ENCODE measurements around the gene GNL1. TPM values are rescaled to one million over a fixed set of nuclear protein-coding genes. Genes with fewer than 3 reads are reported as not detected.

Gene GNL1
- total and polyA plus RNA-seq, 2 experiments from 2014 or later: 31.4 to 42.5 TPM

DNA sequence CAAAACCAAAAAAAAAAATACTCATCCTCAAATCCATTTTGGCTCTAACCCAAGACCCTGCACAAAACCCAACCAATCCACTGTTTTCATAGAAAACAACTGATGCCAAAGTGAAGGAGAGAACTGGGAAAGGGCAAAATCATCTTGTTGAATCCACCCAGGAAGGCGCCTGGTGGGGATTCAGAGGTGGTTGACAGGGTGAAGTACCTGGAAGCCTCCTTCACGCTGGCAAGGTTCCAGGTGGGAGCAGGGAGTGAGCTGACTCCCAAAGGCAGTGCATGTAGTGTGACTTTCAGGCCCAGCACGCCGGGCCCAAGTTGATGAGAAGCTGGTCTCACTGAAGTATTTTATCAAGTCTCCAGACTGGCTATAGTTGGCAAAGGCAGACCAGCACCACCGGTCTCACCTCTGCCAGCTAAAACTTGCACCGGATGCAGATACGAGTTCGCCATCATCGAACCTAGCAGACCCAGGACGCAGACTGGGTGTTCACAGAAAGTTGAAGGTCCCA, 44.2 kb upstream of the GNL1 start:
- Histone ChIP-seq H3F3A (replicated peaks; ENCODE audit: low read depth) (peaks cover 70% of the 10 kb centered on the region), H3K4me3 (no peak overlapping the region), H4K20me1 (replicated peaks; ENCODE audit: insufficient read depth) (peaks cover 22% of the 10 kb centered on the region), H3K4me1 (ENCODE audit: insufficient read depth) (no peaks in the 10 kb centered on the region), H2AFZ (no peak overlapping the region), H3K79me2 (replicated peaks; ENCODE audit: insufficient read depth) (no peaks in the 10 kb centered on the region), H3K9me2 (ENCODE audit: insufficient read depth) (no peaks in the 10 kb centered on the region), H3K27ac (ENCODE audit: low read depth) (0 out of 2 replicates have a peak overlapping the region, but pooled peaks have one; percentile 55), H3K36me3 (ENCODE audit: insufficient read depth) (peaks cover 37% of the 10 kb centered on the region), H3K4me2 (no peak overlapping the region), H3K27me3 (ENCODE audit: insufficient read depth) (no peaks in the 10 kb centered on the region)
- H3K27me3 Mint-ChIP-seq (ENCODE audit: insufficient read depth, low read depth, poor library complexity): peaks cover 10% of the 10 kb centered on the region
- no peak overlapping the region for H3K27ac Mint-ChIP-seq
- H3K4me3 Mint-ChIP-seq: no peak overlapping the region; the same call in 2 of the 3 replicates
- H3K4me1 Mint-ChIP-seq: no peaks in the 10 kb centered on the region; the same call in 2 of the 3 replicates
- ATAC-seq (no peak), DNase-seq (ENCODE audit: low spot score) (no peak)
- H3K36me3 Mint-ChIP-seq (ENCODE audit: low read depth): peaks cover 68% of the 10 kb centered on the region
- no peak for TF ChIP-seq ZNF114 (CRISPR knock-in tag; IDR thresholded peaks at IDR 0.05)
- TF ChIP-seq, protein P1, sequence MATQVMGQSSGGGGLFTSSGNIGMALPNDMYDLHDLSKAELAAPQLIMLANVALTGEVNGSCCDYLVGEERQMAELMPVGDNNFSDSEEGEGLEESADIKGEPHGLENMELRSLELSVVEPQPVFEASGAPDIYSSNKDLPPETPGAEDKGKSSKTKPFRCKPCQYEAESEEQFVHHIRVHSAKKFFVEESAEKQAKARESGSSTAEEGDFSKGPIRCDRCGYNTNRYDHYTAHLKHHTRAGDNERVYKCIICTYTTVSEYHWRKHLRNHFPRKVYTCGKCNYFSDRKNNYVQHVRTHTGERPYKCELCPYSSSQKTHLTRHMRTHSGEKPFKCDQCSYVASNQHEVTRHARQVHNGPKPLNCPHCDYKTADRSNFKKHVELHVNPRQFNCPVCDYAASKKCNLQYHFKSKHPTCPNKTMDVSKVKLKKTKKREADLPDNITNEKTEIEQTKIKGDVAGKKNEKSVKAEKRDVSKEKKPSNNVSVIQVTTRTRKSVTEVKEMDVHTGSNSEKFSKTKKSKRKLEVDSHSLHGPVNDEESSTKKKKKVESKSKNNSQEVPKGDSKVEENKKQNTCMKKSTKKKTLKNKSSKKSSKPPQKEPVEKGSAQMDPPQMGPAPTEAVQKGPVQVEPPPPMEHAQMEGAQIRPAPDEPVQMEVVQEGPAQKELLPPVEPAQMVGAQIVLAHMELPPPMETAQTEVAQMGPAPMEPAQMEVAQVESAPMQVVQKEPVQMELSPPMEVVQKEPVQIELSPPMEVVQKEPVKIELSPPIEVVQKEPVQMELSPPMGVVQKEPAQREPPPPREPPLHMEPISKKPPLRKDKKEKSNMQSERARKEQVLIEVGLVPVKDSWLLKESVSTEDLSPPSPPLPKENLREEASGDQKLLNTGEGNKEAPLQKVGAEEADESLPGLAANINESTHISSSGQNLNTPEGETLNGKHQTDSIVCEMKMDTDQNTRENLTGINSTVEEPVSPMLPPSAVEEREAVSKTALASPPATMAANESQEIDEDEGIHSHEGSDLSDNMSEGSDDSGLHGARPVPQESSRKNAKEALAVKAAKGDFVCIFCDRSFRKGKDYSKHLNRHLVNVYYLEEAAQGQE (IDR thresholded peaks at IDR 0.05; ENCODE audit: unreplicated experiment): no peak
- H3K9me3 Mint-ChIP-seq: no peaks in the 10 kb centered on the region

DNA sequence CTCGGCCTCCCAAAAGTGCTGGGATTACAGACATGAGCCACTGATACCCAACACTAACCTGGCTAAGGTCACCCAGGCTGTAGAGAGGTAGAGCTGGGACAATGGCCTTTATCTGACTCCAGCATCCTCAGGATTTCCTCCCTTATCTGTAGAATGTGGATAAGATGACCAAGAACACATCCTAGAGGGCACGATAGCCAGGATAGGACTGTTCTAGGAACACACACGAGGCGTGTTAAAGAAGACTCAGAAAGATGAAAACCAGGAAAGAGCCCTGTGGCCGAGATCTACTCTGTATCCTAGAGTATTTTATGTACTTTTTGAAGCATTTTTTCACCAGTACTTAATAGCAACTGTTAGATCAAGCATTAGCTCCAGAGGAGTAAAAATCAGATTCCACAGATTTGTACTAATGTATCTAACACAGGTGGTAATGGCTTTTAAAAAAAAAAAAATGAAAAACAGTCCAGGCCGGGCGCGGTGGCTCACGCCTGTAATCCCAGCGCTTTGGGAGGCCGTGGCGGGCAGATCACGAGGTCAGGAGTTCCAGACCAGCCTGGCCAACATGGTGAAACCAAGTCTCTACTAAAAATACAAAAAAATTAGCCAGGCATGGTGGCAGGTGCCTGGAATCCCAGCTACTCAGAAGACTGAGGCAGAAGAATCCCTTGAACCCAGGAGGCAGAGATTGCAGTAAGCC, 43.5 kb upstream of the GNL1 start:
- no peak for ATAC-seq
- peaks cover 30% of the 10 kb centered on the region for H3K36me3 ChIP-seq (ENCODE audit: insufficient read depth)
- TF ChIP-seq CREB1 (CRISPR knock-in tag; IDR thresholded peaks at IDR 0.05; ENCODE audit: low read depth): no peak
- TF ChIP-seq POLR2AphosphoS5 (IDR thresholded peaks at IDR 0.05; ENCODE audit: low read depth): 0 out of 2 replicates have a peak, but pooled peaks have one; percentile 16
- TF ChIP-seq NANOG (IDR thresholded peaks at IDR 0.05; ENCODE audit: borderline replicate concordance): no peak
- TF ChIP-seq ZNF331 (CRISPR knock-in tag; IDR thresholded peaks at IDR 0.05; ENCODE audit: low read depth): no peak
- TF ChIP-seq, protein P2, sequence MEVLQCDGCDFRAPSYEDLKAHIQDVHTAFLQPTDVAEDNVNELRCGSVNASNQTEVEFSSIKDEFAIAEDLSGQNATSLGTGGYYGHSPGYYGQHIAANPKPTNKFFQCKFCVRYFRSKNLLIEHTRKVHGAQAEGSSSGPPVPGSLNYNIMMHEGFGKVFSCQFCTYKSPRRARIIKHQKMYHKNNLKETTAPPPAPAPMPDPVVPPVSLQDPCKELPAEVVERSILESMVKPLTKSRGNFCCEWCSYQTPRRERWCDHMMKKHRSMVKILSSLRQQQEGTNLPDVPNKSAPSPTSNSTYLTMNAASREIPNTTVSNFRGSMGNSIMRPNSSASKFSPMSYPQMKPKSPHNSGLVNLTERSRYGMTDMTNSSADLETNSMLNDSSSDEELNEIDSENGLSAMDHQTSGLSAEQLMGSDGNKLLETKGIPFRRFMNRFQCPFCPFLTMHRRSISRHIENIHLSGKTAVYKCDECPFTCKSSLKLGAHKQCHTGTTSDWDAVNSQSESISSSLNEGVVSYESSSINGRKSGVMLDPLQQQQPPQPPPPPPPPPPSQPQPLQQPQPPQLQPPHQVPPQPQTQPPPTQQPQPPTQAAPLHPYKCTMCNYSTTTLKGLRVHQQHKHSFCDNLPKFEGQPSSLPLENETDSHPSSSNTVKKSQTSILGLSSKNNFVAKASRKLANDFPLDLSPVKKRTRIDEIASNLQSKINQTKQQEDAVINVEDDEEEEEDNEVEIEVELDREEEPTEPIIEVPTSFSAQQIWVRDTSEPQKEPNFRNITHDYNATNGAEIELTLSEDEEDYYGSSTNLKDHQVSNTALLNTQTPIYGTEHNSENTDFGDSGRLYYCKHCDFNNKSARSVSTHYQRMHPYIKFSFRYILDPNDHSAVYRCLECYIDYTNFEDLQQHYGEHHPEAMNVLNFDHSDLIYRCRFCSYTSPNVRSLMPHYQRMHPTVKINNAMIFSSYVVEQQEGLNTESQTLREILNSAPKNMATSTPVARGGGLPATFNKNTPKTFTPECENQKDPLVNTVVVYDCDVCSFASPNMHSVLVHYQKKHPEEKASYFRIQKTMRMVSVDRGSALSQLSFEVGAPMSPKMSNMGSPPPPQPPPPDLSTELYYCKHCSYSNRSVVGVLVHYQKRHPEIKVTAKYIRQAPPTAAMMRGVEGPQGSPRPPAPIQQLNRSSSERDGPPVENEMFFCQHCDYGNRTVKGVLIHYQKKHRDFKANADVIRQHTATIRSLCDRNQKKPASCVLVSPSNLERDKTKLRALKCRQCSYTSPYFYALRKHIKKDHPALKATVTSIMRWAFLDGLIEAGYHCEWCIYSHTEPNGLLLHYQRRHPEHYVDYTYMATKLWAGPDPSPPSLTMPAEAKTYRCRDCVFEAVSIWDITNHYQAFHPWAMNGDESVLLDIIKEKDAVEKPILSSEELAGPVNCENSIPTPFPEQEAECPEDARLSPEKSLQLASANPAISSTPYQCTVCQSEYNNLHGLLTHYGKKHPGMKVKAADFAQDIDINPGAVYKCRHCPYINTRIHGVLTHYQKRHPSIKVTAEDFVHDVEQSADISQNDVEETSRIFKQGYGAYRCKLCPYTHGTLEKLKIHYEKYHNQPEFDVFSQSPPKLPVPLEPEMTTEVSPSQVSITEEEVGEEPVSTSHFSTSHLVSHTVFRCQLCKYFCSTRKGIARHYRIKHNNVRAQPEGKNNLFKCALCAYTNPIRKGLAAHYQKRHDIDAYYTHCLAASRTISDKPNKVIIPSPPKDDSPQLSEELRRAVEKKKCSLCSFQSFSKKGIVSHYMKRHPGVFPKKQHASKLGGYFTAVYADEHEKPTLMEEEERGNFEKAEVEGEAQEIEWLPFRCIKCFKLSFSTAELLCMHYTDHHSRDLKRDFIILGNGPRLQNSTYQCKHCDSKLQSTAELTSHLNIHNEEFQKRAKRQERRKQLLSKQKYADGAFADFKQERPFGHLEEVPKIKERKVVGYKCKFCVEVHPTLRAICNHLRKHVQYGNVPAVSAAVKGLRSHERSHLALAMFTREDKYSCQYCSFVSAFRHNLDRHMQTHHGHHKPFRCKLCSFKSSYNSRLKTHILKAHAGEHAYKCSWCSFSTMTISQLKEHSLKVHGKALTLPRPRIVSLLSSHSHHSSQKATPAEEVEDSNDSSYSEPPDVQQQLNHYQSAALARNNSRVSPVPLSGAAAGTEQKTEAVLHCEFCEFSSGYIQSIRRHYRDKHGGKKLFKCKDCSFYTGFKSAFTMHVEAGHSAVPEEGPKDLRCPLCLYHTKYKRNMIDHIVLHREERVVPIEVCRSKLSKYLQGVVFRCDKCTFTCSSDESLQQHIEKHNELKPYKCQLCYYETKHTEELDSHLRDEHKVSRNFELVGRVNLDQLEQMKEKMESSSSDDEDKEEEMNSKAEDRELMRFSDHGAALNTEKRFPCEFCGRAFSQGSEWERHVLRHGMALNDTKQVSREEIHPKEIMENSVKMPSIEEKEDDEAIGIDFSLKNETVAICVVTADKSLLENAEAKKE (CRISPR knock-in tag; IDR thresholded peaks at IDR 0.05): no peak
- no peak overlapping the region for H3K4me3 ChIP-seq
- H3K9me2 ChIP-seq (ENCODE audit: insufficient read depth): no peaks in the 10 kb centered on the region
- Mint-ChIP-seq H3K4me3 (no peak overlapping the region), H3K9me3 (no peaks in the 10 kb centered on the region), H3K4me1 (no peaks in the 10 kb centered on the region; the same call in 2 of the 3 replicates), H3K27me3 (ENCODE audit: insufficient read depth, low read depth, poor library complexity) (peaks cover 10% of the 10 kb centered on the region), H3K36me3 (ENCODE audit: low read depth) (peaks cover 65% of the 10 kb centered on the region), H3K27ac (no peak overlapping the region)
- H3K4me1 ChIP-seq (ENCODE audit: insufficient read depth): no peaks in the 10 kb centered on the region
- no peak overlapping the region for H3K4me2 ChIP-seq
- peaks cover 69% of the 10 kb centered on the region for H3F3A ChIP-seq (replicated peaks; ENCODE audit: low read depth)
- no peaks in the 10 kb centered on the region for H3K27me3 ChIP-seq (ENCODE audit: insufficient read depth)
- no peak for DNase-seq (ENCODE audit: low spot score)
- peaks cover 15% of the 10 kb centered on the region for H4K20me1 ChIP-seq (replicated peaks; ENCODE audit: insufficient read depth)
- no peak overlapping the region for H2AFZ ChIP-seq
- 0 out of 2 replicates have a peak overlapping the region, but pooled peaks have one; percentile 45 for H3K27ac ChIP-seq (ENCODE audit: low read depth)
- H3K79me2 ChIP-seq (replicated peaks; ENCODE audit: insufficient read depth): no peaks in the 10 kb centered on the region
